Osteocyte (in vitro differentiated cells): ENCODE results near the gene CTNS. TPM values are rescaled to one million over a fixed set of nuclear protein-coding genes. Genes with fewer than 3 reads are reported as not detected.

Source experiments
- DNase-seq: peaks from one replicate; pipeline ENCODE4 v3.0.0; 2021; ENCODE audit warnings: mixed read lengths; ENCODE audit not compliant: unreplicated experiment; ENCODE audit errors: extremely low spot score
- H3K27ac Mint-ChIP-seq: one replicate; pipeline ENCODE4 v1.8.0; 2021; ENCODE audit warnings: mild to moderate bottlenecking, mixed read lengths; ENCODE audit not compliant: unreplicated experiment
- H3K27me3 Mint-ChIP-seq: one replicate; pipeline ENCODE4 v1.8.0; 2021; ENCODE audit warnings: mixed read lengths; ENCODE audit not compliant: unreplicated experiment
- H3K36me3 Mint-ChIP-seq: one replicate; pipeline ENCODE4 v1.8.0; 2021; ENCODE audit warnings: mixed read lengths; ENCODE audit not compliant: unreplicated experiment
- H3K4me1 Mint-ChIP-seq: one replicate; pipeline ENCODE4 v1.8.0; 2021; ENCODE audit warnings: mixed read lengths; ENCODE audit not compliant: unreplicated experiment
- H3K4me3 Mint-ChIP-seq: one replicate; pipeline ENCODE4 v1.8.0; 2021; ENCODE audit warnings: mild to moderate bottlenecking, moderate library complexity, mixed read lengths; ENCODE audit not compliant: unreplicated experiment
- H3K9me3 Mint-ChIP-seq: one replicate; pipeline ENCODE4 v1.8.0; 2021; ENCODE audit warnings: mixed read lengths; ENCODE audit not compliant: unreplicated experiment
- CTCF ChIP-seq: fragments of 200-600 bp; sonication (generic); IDR thresholded peaks from 2 replicates; pipeline ENCODE4 v1.5.0; 2021; ENCODE audit warnings: antibody characterized with exemption, mild to moderate bottlenecking, moderate library complexity
- total RNA-seq: library from RNA; stranded (reverse); gene quantifications from 2 replicates; pipeline ENCODE4 v1.2.1, GENCODE V29; 2021

Gene CTNS
- total RNA-seq, 1 donor from 2014 or later: 23.8 TPM

GRCh38 chr17:3659541-3660111, 23.1 kb downstream of the CTNS start:
- H3K9me3 Mint-ChIP-seq: no peaks in the 10 kb centered on the region
- peak; percentile 12 for TF ChIP-seq CTCF
- H3K27ac Mint-ChIP-seq: peak overlapping the region; percentile 91
- peaks cover 22% of the 10 kb centered on the region for H3K4me1 Mint-ChIP-seq
- H3K36me3 Mint-ChIP-seq: peaks cover 8% of the 10 kb centered on the region
- H3K4me3 Mint-ChIP-seq: no peak overlapping the region
- peak; percentile 90 for DNase-seq
- H3K27me3 Mint-ChIP-seq: no peaks in the 10 kb centered on the region

DNA sequence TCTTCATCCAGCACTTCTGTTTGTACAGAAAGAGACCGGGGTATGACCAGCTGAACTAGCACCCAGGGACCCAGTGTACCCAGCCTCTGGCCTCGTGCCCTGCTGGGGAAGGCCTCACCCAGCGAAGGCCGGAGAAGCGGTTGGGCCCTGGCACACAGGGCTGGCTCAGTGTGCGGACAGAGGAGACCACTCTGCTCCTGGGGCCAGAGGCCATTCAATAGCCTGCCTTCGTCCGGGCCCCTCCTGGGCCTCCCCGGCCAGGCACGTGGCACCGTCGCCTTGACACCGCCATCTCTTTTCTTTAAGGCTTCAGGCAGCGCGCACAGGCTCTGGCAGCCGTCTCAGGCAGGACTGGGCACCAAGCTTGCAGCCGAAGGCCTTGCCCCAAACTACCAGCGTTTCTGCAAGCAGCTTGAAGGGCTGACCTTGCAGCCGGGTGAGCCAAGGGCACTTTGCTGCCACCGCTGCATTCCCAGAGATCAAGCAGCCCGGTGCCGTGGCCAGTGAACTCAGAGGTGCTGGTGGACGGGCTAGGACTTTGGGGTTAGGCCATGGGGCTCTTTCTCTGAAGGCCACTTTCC, 23.8 kb downstream of the CTNS start:
- Mint-ChIP-seq H3K9me3 (no peaks in the 10 kb centered on the region), H3K36me3 (peaks cover 8% of the 10 kb centered on the region), H3K27me3 (no peaks in the 10 kb centered on the region), H3K27ac (peak overlapping the region; percentile 91), H3K4me3 (no peak overlapping the region), H3K4me1 (peaks cover 27% of the 10 kb centered on the region)
- no peak for TF ChIP-seq CTCF
- no peak for DNase-seq

DNA sequence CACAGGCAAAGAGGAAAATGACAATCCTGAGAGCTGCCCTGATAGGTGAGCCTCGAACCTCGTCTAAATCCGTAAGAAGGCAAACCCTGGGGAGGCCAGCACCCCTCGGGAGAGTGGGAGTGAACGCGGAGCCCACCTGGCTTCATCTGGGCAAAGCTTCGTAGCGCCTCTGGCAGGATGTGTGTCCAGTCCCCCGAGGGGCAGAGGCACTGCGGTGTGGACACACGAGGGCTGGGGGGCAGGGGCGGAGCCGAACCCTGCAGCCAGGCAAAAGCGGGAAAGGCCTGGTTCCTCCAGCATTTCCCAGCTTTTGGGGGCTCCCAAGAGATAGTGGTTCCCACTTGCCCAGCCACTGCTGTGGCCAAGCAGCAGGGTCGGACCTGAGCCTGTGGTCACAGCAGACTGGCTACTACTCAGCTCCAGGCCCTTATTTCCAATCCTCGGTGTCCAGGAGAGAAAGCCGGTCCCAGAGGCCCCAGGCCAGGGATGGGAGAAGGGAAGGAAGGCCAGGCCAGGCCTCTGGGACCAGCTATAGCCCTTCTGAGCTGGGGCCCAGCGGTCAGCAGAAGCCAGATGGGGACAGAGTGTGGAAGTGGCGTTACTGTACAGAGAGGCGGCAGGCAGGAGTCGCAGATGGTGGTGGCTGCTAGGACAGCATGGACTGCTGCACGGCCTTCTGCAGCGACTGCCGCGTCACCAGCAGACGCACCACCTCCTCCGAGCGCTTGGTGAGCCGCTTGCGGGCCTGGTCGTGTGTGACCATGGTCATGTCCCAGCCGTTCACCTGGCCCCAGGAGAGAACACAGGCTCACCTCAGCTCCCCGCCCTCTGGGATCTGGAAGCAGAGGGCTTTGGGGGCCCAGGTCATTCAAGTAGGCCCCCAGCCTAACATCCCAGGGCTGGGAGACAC, 26.8 kb downstream of the CTNS start:
- Mint-ChIP-seq H3K36me3 (peaks cover 13% of the 10 kb centered on the region), H3K27me3 (no peaks in the 10 kb centered on the region), H3K4me1 (peaks cover 45% of the 10 kb centered on the region), H3K9me3 (no peaks in the 10 kb centered on the region), H3K27ac (no peak overlapping the region), H3K4me3 (no peak overlapping the region)
- no peak for TF ChIP-seq CTCF
- DNase-seq: no peak

DNA sequence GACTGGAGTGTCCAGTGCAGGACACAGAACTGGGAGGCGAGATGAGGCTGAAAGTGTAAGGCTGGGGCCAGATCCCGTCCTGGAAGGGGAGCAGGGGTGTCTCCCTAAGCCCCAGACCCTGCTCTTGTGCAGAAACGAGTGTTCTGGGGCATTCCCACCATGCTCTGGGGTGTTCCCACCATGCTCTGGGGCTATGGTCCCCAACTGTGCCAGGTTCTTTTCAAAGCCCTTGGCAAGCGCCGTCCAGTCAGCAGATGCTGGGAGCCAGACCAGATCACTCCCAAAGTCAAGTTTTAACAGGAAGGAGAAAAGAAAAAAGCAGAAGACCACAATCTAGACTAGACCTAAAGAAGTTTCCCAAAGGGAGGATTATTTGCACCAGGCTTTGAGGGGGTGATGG, 29.3 kb downstream of the CTNS start:
- H3K27ac Mint-ChIP-seq: peak overlapping the region; percentile 72
- H3K27me3 Mint-ChIP-seq: no peaks in the 10 kb centered on the region
- peak overlapping the region; percentile 89 for H3K4me3 Mint-ChIP-seq
- peaks cover 36% of the 10 kb centered on the region for H3K4me1 Mint-ChIP-seq
- no peak for TF ChIP-seq CTCF
- DNase-seq: no peak
- H3K9me3 Mint-ChIP-seq: no peaks in the 10 kb centered on the region
- peaks cover 15% of the 10 kb centered on the region for H3K36me3 Mint-ChIP-seq

GRCh38 chr17:3666516-3666915, 30.0 kb downstream of the CTNS start:
- peaks cover 13% of the 10 kb centered on the region for H3K36me3 Mint-ChIP-seq
- peaks cover 33% of the 10 kb centered on the region for H3K4me1 Mint-ChIP-seq
- no peaks in the 10 kb centered on the region for H3K27me3 Mint-ChIP-seq
- peak overlapping the region; percentile 89 for H3K4me3 Mint-ChIP-seq
- DNase-seq: no peak
- no peaks in the 10 kb centered on the region for H3K9me3 Mint-ChIP-seq
- no peak for TF ChIP-seq CTCF
- H3K27ac Mint-ChIP-seq: peak overlapping the region; percentile 72
